Fibroblast of skin of scalp (primary cell): ENCODE results near the gene ANGPTL2. TPM values are rescaled to one million over a fixed set of nuclear protein-coding genes. Genes with fewer than 3 reads are reported as not detected.
A peak's percentile ranks its signal among the peaks of the same experiment; 100 is the strongest.
"Not testable (repeated sequence)": the region's sequence is repeated elsewhere in the genome, so short reads cannot be mapped to it uniquely, and the experiment has no call there.

Source experiments
- DNase-seq: peaks from one replicate; pipeline ENCODE4 v3.0.0-alpha.2; 2013
- polyA plus RNA-seq, 2 experiments: library from polyadenylated mRNA; unstranded; fragments of 120-200 nt; gene quantifications; one replicate each; pipeline ENCODE4 v1.2.1, GENCODE V29; 2013; ENCODE audit not compliant: insufficient read length in 2 of 2

Gene ANGPTL2
- 23.6 TPM for polyA plus RNA-seq (2013, experiment 1 of 2; ENCODE audit: insufficient read length)
- 24.9 TPM for polyA plus RNA-seq (2013, experiment 2 of 2; ENCODE audit: insufficient read length)

- DNase-seq: peak; percentile 95
Observed at GRCh38 chr9:127122176-127123063, at the start of gene ANGPTL2. ANGPTL2 (minus strand) TSS chr9:127122635; CDS start chr9:127108731, 13,904 bp downstream.

- DNase-seq: not testable (repeated sequence)
Observed at GRCh38 chr9:127171348-127171747, 48.9 kb upstream of the ANGPTL2 start.

- DNase-seq: no peak
Observed at GRCh38 chr9:127170652-127171051, 48.2 kb upstream of the ANGPTL2 start.

GRCh38 chr9:127170103-127170502 lies 47.7 kb upstream of the ANGPTL2 start:
- DNase-seq: no peak

- no peak for DNase-seq
Observed at GRCh38 chr9:127169575-127169883, 47.1 kb upstream of the ANGPTL2 start.

- DNase-seq: no peak
Observed at GRCh38 chr9:127168756-127169574, 46.5 kb upstream of the ANGPTL2 start.

- DNase-seq: no peak
Observed at GRCh38 chr9:127167560-127168326, 45.3 kb upstream of the ANGPTL2 start.

GRCh38 chr9:127166651-127167524 lies 44.5 kb upstream of the ANGPTL2 start:
- no peak for DNase-seq

- DNase-seq: no peak
Observed at GRCh38 chr9:127166111-127166510, 43.7 kb upstream of the ANGPTL2 start.

GRCh38 chr9:127165116-127165515 lies 42.7 kb upstream of the ANGPTL2 start:
- no peak for DNase-seq

GRCh38 chr9:127163409-127163808 lies 41.0 kb upstream of the ANGPTL2 start:
- DNase-seq: peak; percentile 70

GRCh38 chr9:127162864-127163365 lies 40.5 kb upstream of the ANGPTL2 start:
- DNase-seq: no peak

- DNase-seq: no peak
Observed at GRCh38 chr9:127162046-127162863, 39.8 kb upstream of the ANGPTL2 start.

- no peak for DNase-seq
Observed at GRCh38 chr9:127161081-127161624, 38.7 kb upstream of the ANGPTL2 start.

GRCh38 chr9:127159949-127160610 lies 37.6 kb upstream of the ANGPTL2 start:
- no peak for DNase-seq

GRCh38 chr9:127159325-127159801 lies 36.9 kb upstream of the ANGPTL2 start:
- DNase-seq: peak; percentile 79

GRCh38 chr9:127158786-127159324 lies 36.4 kb upstream of the ANGPTL2 start:
- no peak for DNase-seq

GRCh38 chr9:127155314-127155960 lies 33.0 kb upstream of the ANGPTL2 start:
- no peak for DNase-seq
